K562 (cell line): ENCODE measurements around the gene DNASE2. TPM values are rescaled to one million over a fixed set of nuclear protein-coding genes. Genes with fewer than 3 reads are reported as not detected.

Experiments used
- ARHGAP35 ChIP-seq: fragments of 450-650 bp; IDR thresholded peaks from 2 replicates; pipeline ENCODE4 v1.6.1; 2018; ENCODE audit not compliant: partially characterized antibody
- ATF6 ChIP-seq: sonication (generic); formaldehyde crosslinking; IDR thresholded peaks from 2 replicates; pipeline ENCODE4 v1.4.0; 2020; ENCODE audit warnings: mild to moderate bottlenecking, missing genetic modification reagents
- CHCHD3 ChIP-seq: fragments of 250-450 bp; sonication (Bioruptor Pico); IDR thresholded peaks from 2 replicates; pipeline ENCODE4 v2.1.2; 2022; ENCODE audit warnings: mild to moderate bottlenecking
- COPS2 ChIP-seq: fragments of 450-650 bp; conservative IDR thresholded peaks from 2 replicates; pipeline ENCODE4 v1.6.1; 2016; ENCODE audit warnings: mild to moderate bottlenecking, moderate library complexity
- ELF2 ChIP-seq: fragments of 250-450 bp; sonication (Bioruptor Pico); IDR thresholded peaks from 2 replicates; pipeline ENCODE4 v1.5.0; 2021; ENCODE audit warnings: mild to moderate bottlenecking
- HES1 ChIP-seq: fragments of 450-650 bp; IDR thresholded peaks from 2 replicates; pipeline ENCODE4 v1.6.1; 2016; ENCODE audit warnings: low read depth, mild to moderate bottlenecking, moderate library complexity
- HNRNPUL1 ChIP-seq: fragments of 200-400 bp; formaldehyde crosslinking; IDR thresholded peaks from 2 replicates; pipeline ENCODE4 v1.6.1; 2017; ENCODE audit warnings: low read length
- MBD1 ChIP-seq: fragments of 250-450 bp; sonication (Bioruptor Pico); IDR thresholded peaks from 2 replicates; pipeline ENCODE4 v1.8.0; 2022; ENCODE audit warnings: inconsistent platforms
- MYNN ChIP-seq, 2 experiments: sonication (generic); formaldehyde crosslinking in 1 of 2; IDR thresholded peaks; 2 replicates each; pipeline versions ENCODE4 v1.5.0 to v1.6.1; 2016 to 2020; ENCODE audit warnings: antibody characterized with exemption in 1 of 2, missing genetic modification reagents in 1 of 2
- NFATC3 ChIP-seq: fragments of 450-650 bp; IDR thresholded peaks from 2 replicates; pipeline ENCODE4 v1.6.1; 2017; ENCODE audit warnings: mild to moderate bottlenecking
- POLR2H ChIP-seq: IDR thresholded peaks from 2 replicates; pipeline ENCODE4 v1.6.1; 2016; ENCODE audit warnings: missing genetic modification characterization, low read depth, mild to moderate bottlenecking, control low read depth, missing compliant biosample characterization, moderate library complexity
- RBM17 ChIP-seq: fragments of 200-400 bp; formaldehyde crosslinking; IDR thresholded peaks from 2 replicates; pipeline ENCODE4 v1.6.1; 2017; ENCODE audit warnings: low read depth, mild to moderate bottlenecking, low read length, borderline replicate concordance
- SAFB ChIP-seq: fragments of 200-400 bp; formaldehyde crosslinking; IDR thresholded peaks from 2 replicates; pipeline ENCODE4 v1.6.1; 2017; ENCODE audit warnings: low read depth, low read length, borderline replicate concordance
- ZBTB1 ChIP-seq: sonication (generic); formaldehyde crosslinking; IDR thresholded peaks from 2 replicates; pipeline ENCODE4 v1.8.1; 2023; ENCODE audit warnings: missing genetic modification reagents, low read depth, mild to moderate bottlenecking, borderline replicate concordance
- ZNF143 ChIP-seq: sonication (generic); formaldehyde crosslinking; IDR thresholded peaks from 2 replicates; pipeline ENCODE4 v1.9.0; 2022; ENCODE audit warnings: mild to moderate bottlenecking, missing genetic modification reagents
- ZNF324 ChIP-seq: fragments of 250-450 bp; sonication (Bioruptor Pico); IDR thresholded peaks from 2 replicates; pipeline ENCODE4 v1.4.0; 2020; ENCODE audit warnings: mild to moderate bottlenecking
- ZNF589 ChIP-seq: fragments of 200-800 bp; sonication (Bioruptor generic); IDR thresholded peaks from 2 replicates; pipeline ENCODE4 v1.6.1; 2016; ENCODE audit warnings: low read depth, missing genetic modification characterization, missing compliant biosample characterization
- ZNF699 ChIP-seq: fragments of 250-450 bp; sonication (Bioruptor Pico); IDR thresholded peaks from 2 replicates; pipeline ENCODE4 v1.8.0; 2021; ENCODE audit warnings: mild to moderate bottlenecking, moderate library complexity; ENCODE audit not compliant: insufficient replicate concordance
- polyA plus RNA-seq, 8 experiments: library from polyadenylated mRNA; depleted of rRNA in 4 of 8; stranded (reverse) in 5 of 8; unstranded in 3 of 8; fragments of >200 nt; fragmentation: Nextera tagmentation in 2 of 8; fragmentation: Illumina TruSeq in 1 of 8; extraction: Ambion mirVana in 2 of 8; extraction: Trizol in 1 of 8; gene quantifications; 2 replicates each; pipeline versions ENCODE4 v1.2.1 to v1.2.3, GENCODE V29; 2011 to 2014; ENCODE audit warnings: inconsistent platforms in 1 of 8, missing spikeins in 1 of 8
- total RNA-seq, 7 experiments: library from RNA; depleted of rRNA in 6 of 7; stranded (reverse); fragments of >200 nt in 6 of 7; fragmentation: Illumina TruSeq in 2 of 7; extraction: Trizol in 2 of 7; gene quantifications; 2 replicates each; pipeline versions ENCODE4 v1.2.1 to v1.2.3, GENCODE V29; 2011 to 2021; ENCODE audit warnings: low replicate concordance in 1 of 7
- TF ChIP-seq, protein P1 (sequence below): IDR thresholded peaks from 3 replicates; pipeline ENCODE4 v1.6.1; 2011; ENCODE audit warnings: borderline replicate concordance, mild to moderate bottlenecking, moderate library complexity; ENCODE audit not compliant: insufficient read length; ENCODE audit errors: extremely low read depth
- TF ChIP-seq, protein P2 (sequence below): fragments of 250-450 bp; sonication (Bioruptor Pico); IDR thresholded peaks from 2 replicates; pipeline ENCODE4 v1.8.0; 2022; ENCODE audit warnings: moderate library complexity, mild to moderate bottlenecking, inconsistent platforms
- TF ChIP-seq, protein P3 (sequence below): fragments of 450-650 bp; IDR thresholded peaks from 2 replicates; pipeline ENCODE4 v1.6.1; 2016

Gene DNASE2
- total and polyA plus RNA-seq, 9 of the 15 experiments (the other 6 are each of a cell fraction or from before 2014, with no cell fraction given), result 4.4 to 27.0 (median 20.2) TPM

DNA sequence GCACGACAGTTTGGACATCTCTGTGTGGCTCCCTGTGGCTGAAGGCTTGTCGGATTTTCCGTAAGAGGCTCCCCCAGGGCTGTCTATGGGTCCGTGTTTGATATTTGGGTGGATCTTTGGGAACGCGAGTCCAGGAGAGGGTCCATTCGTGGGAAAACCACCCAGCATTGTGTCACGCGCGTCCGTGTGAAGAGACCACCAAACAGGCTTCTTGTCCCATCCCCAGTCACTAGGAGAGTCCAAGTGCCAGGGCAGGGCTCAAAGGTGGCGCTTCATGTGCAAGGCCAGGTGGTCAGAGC, 3.3 kb upstream of the DNASE2 start (continued):
- no peak for TF ChIP-seq MBD1 (CRISPR knock-in tag)
- 0 out of 2 replicates have a peak, but pooled peaks have one; percentile 55 for TF ChIP-seq ELF2
- no peak for TF ChIP-seq COPS2
- no peak for TF ChIP-seq ZNF589
- TF ChIP-seq, protein P1, sequence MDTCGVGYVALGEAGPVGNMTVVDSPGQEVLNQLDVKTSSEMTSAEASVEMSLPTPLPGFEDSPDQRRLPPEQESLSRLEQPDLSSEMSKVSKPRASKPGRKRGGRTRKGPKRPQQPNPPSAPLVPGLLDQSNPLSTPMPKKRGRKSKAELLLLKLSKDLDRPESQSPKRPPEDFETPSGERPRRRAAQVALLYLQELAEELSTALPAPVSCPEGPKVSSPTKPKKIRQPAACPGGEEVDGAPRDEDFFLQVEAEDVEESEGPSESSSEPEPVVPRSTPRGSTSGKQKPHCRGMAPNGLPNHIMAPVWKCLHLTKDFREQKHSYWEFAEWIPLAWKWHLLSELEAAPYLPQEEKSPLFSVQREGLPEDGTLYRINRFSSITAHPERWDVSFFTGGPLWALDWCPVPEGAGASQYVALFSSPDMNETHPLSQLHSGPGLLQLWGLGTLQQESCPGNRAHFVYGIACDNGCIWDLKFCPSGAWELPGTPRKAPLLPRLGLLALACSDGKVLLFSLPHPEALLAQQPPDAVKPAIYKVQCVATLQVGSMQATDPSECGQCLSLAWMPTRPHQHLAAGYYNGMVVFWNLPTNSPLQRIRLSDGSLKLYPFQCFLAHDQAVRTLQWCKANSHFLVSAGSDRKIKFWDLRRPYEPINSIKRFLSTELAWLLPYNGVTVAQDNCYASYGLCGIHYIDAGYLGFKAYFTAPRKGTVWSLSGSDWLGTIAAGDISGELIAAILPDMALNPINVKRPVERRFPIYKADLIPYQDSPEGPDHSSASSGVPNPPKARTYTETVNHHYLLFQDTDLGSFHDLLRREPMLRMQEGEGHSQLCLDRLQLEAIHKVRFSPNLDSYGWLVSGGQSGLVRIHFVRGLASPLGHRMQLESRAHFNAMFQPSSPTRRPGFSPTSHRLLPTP, result no peak
- TF ChIP-seq ATF6 (CRISPR knock-in tag), result no peak; the same call in 1 of the 2 replicates
- no peak for TF ChIP-seq MYNN (IDR thresholded peaks at IDR 0.05)
- no peak for TF ChIP-seq MYNN (CRISPR knock-in tag; IDR thresholded peaks at IDR 0.05)
- TF ChIP-seq RBM17, result no peak
- peak; percentile 19; the same call in 1 of the 2 replicates for TF ChIP-seq ZBTB1
- peak; percentile 67; the same call in 1 of the 2 replicates for TF ChIP-seq SAFB
- TF ChIP-seq ARHGAP35, result no peak
- TF ChIP-seq ZNF143, result 0 out of 2 replicates have a peak, but pooled peaks have one; percentile 19
- no peak for TF ChIP-seq POLR2H (tag)
- TF ChIP-seq ZNF699 (CRISPR knock-in tag), result no peak
- TF ChIP-seq ZNF324, result peak; percentile 44; the same call in 1 of the 2 replicates
- TF ChIP-seq, protein P2, sequence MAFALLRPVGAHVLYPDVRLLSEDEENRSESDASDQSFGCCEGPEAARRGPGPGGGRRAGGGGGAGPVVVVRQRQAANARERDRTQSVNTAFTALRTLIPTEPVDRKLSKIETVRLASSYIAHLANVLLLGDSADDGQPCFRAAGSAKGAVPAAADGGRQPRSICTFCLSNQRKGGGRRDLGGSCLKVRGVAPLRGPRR (CRISPR knock-in tag), result no peak
- TF ChIP-seq HNRNPUL1, result no peak
- TF ChIP-seq HES1, result no peak
- no peak for TF ChIP-seq CHCHD3 (CRISPR knock-in tag)
- TF ChIP-seq, protein P3, sequence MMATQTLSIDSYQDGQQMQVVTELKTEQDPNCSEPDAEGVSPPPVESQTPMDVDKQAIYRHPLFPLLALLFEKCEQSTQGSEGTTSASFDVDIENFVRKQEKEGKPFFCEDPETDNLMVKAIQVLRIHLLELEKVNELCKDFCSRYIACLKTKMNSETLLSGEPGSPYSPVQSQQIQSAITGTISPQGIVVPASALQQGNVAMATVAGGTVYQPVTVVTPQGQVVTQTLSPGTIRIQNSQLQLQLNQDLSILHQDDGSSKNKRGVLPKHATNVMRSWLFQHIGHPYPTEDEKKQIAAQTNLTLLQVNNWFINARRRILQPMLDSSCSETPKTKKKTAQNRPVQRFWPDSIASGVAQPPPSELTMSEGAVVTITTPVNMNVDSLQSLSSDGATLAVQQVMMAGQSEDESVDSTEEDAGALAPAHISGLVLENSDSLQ, result no peak
- no peak for TF ChIP-seq NFATC3
